Caki2 (cell line): Measurements from ENCODE around the gene LBR. TPM values are rescaled to one million over a fixed set of nuclear protein-coding genes. Genes with fewer than 3 reads are reported as not detected.
"Not testable (repeated sequence)": the region's sequence is repeated elsewhere in the genome, so short reads cannot be mapped to it uniquely, and the experiment has no call there.

Experiments
- DNase-seq: peaks from one replicate; pipeline ENCODE4 v3.0.0-alpha.2; 2015; ENCODE audit warnings: low read depth
- in situ Hi-C: cut with HindIII; loops from 2 replicates; pipeline ENCODE4 v1.10.0; 2016; ENCODE audit warnings: low sequenced_read_pairs, low pct_unique_long_range_greater_than_20kb, mixed read lengths
- total RNA-seq: library from RNA; depleted of rRNA; stranded (reverse); fragments of >200 nt; shearing (Covaris generic); gene quantifications from 2 replicates; pipeline ENCODE4 v1.2.3, GENCODE V29; 2014; ENCODE audit warnings: low replicate concordance

The LBR gene
- total RNA-seq, 1 experiment from 2014 or later: 53.4 TPM

DNA sequence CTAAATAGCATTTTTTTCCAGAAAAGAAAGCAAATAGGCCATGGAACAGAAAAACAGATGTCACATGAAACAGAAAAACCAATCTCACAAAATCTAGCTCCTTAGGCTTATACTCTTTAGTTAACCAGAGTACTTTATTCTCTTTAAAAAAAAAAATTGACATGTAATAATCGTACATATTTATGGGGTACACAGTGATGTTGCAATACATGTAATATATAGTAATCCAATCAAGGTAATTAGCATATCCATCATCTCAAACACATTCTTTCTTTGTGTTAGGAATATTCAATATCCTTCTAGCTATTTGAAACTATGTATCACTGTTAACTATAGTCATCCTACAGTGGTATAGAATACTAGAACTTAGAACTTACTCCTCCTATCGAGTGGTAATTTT lies 20.1 kb downstream of the LBR start:
- no peak for DNase-seq
- in situ Hi-C loops: no loop called here

DNA sequence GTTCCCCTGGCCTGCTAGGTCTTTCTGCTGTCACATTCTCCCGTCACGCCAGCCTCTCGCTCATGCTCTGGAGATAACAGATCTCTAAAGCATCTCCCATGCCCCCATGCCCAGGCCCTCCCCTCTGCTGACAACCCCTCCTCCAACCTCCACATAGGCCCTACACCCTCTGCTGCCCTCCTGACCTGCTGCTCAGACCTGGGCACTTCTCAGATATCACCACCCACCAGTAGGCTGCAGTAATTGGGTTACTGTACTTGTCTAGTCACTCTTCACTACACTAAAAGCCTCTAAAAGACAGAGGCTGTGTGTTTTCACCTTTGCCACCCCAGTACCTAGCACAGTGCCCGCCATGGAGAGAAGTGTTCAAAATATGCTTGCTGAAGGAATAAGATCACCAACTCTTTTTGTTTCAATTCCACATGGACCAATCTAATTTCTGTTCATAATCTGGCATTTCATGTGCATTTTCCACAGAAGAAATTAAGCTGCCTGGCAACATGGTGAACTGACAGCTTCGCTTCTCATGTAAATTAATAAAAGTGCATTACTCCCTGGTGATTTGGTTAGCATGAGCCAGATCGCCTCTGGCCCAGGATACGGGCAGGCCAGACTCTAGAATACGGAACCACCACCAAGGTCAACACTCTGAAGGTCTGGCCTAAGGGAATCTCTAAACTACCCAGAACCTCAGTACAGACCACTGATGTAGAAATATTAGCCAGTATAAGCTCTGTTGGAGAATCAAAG lies 20.7 kb downstream of the LBR start:
- DNase-seq: no peak
- in situ Hi-C loops: no loop called here

DNA sequence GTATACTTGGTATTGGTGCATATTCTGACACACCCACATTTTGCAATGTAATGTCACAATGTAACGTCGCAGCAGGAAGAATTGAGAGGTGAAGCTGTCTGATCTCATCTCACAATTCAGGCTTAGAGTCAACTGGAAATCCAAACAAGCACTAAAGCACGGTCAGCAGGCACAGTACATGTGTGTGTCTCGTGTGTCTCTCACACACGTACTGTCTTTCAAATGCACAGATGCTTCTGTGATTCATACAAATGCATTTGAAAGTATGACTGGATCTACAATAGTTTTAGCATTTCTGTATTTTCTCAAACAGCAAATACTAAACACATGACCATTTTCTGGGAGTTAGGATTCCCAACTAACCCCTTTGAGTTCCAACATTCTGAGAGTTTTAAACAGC lies 26.9 kb downstream of the LBR start:
- in situ Hi-C loops: no loop called here
- no peak for DNase-seq

DNA sequence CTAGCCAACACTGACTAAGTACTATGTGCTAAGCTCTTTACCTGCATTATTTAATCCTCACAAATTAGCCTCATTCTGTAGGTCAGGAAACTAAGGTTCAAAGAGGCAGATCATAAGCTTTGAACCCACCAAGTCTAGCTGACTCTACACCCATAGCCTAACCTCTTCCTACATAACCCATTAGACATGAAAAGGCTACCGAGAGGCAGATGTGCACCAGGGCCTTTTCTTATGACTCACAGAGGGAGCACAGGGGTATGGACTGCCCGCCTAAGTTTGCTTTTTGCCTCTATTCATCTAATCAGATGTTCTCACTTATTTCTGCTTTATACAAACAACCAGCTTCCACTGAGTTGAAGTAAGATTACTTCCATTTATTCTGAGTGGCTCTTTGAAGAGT lies 31.5 kb downstream of the LBR start:
- in situ Hi-C loops: no loop called here
- DNase-seq: no peak

DNA sequence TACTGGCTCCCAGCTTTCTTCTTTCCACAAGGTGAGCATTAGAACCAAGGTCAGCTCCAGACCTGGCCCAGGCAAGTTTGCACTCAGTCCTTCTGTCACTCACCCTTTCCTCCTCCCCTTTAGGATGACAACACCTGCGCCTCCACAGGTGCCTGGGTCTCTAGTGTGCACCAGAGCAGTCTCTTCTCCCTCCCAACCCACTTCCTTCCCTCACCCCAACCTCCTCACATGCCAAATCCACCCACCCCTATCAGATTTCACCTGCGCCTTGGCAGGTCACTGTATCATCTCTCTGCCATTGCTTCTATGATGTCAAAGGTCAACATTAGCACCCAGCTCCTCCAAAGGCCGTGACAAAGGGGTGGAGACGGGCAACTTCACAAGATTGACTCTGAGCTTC lies 38.0 kb downstream of the LBR start:
- DNase-seq: no peak
- in situ Hi-C loops: no loop called here

DNA sequence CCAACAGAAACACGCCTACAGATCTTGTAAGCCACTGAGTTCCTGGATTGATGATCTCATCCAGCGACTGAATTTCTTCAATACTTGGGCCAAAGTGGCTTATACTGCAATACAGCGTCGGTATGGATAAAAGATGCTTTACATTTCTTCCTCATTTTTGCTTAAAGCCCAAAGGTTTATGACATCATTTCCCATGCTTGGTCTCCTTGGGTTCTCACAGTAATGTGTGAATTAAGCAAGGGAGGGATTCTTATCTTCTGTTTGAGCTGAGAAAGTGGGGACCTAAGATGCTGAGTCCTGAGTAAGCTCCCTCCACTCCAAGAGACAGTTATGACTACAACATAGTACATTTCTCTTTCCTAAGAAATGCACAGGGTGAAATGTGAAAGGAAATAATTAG lies 39.5 kb downstream of the LBR start:
- no peak for DNase-seq
- in situ Hi-C loops: no loop called here

DNA sequence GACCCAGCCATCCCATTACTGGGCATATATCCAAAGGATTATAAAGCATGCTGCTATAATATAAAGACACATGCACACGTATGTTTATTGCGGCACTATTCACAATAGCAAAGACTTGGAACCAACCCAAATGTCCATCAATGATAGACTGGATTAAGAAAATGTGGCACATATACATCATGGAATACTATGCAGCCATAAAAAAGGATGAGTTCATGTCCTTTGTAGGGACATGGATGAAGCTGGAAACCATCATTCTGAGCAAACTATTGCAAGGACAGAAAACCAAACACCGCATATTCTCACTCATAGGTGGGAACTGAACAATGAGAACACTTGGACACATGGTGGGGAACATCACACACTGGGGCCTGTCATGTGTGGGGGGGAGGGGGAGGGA lies 41.0 kb downstream of the LBR start:
- in situ Hi-C loops, DNase-seq: not testable (repeated sequence)

DNA sequence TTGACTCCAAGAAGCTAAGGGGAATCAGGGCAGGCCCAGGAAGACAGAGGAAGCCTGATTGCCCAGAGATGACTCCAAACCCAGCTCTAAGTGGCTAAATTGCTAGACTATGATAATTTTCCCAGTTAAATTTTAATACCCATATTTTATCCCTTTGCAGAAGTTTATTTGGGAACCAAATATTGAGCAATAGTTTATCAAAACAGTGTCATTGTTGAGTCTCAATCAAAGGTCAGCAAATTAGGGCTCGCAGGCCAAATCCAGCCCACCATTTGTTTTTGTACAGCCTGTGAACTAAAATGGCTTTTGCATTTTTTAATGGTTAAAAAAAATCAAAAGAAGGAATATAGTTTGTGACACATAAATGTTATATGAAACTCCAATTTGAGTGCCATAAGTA lies 47.1 kb downstream of the LBR start:
- DNase-seq: no peak
- in situ Hi-C loops: no loop called here

DNA sequence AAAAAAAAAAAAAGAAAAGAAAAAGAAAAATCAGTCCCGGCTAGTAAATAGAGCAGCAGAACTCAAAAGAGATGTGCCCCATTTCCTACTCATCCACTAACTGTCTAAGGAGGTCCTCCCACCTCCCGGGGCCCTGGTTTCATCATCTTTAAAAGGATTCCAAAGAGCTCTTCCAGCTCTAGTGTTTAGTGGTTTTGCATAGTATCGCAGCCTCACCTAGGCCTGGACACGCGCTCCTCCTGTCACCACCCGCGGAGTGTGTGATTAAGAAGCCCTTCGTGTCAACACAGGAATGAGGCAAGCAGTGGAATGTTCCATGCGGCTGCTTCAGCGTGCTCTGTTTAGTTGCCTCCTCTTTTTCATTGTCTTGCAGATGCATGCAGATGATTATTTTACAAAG lies 49.0 kb downstream of the LBR start:
- in situ Hi-C loops: no loop called here
- no peak for DNase-seq

DNA sequence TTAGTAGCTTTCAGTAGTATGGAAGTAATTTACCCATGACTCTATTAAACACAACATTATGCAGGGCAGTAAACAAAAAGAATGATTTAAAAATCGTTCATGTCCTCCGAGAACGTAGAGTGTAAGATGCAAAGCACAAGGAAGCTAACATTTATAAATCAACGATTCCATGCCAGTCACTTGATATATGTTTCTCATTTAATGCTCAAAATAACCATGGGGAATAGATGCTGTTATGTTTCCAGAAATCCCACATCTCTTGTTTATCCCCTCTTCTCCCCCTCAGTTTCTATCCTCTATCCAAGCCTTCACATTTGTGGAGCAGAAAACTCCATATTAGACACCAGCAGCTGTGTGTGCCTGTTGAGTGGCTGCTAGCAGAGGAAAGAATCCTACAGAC lies 52.8 kb downstream of the LBR start:
- no peak for DNase-seq
- in situ Hi-C loops: no loop called here

DNA sequence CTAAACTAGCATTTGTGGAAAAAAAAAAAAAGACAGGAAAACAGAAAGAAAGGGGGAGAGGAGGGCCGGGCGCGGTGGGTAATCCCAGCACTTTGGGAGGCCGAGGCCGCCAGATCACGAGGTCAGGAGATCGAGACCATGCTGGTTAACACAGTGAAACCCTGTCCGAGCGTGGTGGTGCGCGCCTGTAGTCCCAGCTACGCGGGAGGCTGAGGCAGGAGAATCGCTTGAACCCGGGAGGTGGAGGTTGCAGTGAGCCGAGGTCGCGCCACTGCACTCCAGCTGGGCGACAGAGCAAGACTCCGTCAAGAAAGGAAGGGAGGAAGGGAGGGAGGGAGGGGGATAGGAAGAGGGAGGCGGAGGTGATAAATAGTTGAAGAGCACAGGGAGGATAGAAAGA lies 54.7 kb downstream of the LBR start:
- no peak for DNase-seq
- in situ Hi-C loops: no loop called here

DNA sequence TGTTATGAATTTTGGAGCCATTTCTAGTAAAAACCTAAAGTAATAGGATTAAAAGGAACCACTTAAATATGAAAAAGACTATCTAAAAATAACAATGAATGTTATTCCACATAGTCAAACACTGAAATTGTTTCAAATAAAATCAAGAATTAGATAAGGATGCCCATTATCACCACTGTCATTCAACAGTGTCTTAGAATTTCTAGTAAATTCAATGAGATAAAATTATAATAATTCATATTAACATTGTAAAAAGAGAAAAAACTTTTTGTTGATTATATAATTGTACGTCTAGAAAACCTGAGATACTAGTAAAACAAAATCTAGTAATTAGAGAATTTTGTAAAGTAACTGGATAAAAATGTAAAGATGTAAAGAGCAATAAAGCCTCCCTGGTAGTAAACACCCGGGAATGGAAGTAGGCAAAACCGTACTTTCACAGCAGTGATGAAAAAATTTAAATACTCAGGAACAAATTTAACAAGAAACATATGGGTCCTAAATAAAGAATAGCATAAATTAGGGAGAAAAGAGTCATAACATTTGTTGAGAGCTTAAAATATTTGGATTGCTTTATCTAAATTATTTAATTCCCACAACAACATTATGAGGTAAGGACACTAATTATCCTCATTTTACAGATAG lies 56.4 kb downstream of the LBR start:
- no peak for DNase-seq
- in situ Hi-C loops: no loop called here

DNA sequence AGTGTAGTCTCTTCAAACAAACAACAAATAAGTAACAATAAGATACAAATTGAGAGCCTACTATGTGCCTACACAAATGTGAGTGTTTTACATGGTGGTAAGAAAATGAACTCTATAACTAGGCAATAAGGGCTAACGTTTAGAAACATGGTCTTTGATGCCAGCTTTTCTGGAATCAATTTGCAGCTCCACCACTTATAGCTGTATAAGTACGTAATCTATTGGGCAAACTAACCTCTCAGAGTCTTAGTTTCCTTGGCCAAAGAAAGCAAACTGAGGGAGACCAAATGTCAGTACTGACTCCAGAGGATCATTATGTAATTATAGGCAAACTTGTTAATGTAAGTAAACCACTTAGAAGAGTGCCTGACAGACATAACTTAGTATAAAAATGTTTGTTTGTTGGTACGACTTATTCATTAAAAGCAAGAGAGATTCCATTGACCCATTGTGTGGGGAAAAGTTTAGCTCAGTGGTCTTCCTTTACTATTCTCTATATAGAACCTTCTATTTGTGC lies 59.7 kb downstream of the LBR start:
- DNase-seq: no peak
- in situ Hi-C loops: no loop called here

DNA sequence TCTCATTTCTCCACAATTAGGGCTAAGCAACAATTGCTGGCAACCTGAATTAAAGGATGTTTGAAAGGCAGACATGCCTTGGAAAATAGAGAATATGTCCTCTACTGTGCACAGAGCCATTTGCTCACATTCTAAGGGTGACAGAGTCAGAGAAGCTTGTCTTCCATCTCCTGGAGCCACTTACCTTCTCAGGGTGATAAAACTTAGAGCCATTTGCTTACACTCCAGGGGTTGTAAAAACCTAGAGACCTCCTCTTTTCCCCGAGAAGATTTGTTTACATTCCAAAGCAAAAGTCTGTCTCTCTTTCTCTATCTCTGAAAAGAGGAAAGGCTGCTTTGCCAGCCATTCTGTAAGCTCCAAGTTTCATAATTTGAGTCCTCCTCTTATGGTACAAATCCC lies 61.3 kb downstream of the LBR start:
- no peak for DNase-seq
- in situ Hi-C loops: no loop called here

DNA sequence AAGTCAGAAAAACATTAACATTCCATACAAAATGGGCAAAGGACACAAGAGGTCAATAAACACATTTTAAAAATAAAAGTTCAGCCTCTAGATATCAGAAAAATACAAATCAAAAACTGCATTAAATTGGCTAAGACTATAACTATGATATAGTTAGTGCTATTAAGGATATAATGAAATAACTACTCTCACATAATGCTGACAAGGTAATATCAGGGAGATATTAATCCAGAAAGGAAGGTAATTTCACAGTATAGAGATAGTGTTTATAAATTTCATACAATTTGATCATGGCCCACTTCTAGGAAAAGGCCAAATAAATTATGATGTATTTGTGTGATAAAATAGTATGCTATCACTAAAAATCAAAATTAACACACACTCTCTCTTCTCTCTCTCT lies 61.8 kb downstream of the LBR start:
- DNase-seq: no peak
- in situ Hi-C loops: no loop called here

DNA sequence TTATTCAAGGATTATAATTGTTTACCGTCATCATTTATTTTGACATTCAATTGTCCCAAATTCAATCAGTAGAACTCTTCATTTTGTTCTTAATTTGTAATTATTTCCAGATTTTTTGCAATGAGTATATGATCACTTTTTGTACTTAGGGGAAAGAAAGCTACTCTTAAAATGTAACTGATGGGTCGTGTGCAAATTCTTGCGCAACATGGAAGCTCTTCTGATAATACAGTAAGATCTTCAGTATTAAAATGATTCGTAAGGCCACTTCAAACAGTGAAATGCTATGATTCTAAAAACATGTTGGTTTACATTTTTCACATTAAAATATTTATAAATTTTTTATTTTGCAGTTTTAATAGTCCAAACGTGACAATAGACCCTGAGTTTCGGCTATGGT lies 63.4 kb downstream of the LBR start:
- DNase-seq: no peak
- in situ Hi-C loops: no loop called here

DNA sequence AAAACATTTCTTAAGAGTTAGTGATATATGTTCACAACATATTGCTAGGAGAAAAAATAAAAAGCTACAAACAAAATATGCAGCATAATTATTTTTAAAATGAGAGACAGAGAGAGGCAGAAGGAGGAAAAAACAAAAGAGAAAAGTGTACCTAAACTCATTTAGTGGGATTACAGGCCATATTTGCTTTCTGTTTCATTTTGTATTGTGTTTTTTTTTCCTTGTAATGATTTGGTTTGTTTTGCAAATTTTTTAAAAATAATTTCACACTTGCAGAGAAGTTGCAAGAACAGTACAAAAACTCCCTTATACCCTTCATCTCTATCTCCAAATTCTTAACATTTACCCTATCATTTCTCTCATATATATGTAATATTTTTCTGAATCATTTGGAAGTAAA lies 65.0 kb downstream of the LBR start:
- in situ Hi-C loops: no loop called here
- no peak for DNase-seq

DNA sequence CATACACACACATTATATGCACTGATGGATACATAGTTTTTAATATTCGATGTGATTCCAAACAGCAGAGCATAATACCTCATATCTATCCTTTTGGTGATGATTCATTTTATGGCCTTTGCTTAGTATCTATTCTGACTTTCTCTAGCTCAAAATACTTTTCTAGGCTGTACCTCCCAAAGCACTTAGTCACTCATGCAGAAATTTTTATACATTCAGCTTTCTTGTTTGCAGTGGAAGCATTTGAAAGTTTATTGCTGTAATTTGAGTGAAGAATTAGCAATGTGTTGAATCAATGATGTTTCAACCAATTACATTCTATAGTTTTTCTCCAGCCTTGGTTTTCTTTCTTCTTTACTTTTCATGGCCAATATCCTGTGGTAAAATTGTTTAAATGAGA lies 66.7 kb downstream of the LBR start:
- in situ Hi-C loops: no loop called here
- no peak for DNase-seq

DNA sequence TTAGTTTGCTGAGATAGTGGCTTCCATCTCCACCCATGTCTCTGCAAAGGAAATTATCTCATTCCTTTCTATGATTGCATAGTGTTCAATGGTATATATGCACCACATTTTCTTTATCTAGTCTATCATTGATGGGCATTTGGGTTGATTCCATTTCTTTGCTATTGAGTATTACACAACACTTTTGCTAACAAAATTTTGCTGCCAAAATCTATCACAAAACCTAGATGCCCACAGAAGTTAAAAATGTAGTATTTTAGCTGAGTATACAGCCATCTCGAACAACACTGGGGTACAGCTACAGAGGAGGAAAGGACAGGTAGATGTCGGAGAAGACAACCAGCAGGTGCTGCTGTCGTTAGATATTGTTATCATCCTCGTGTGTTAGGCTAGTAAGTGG lies 67.7 kb downstream of the LBR start:
- in situ Hi-C loops: no loop called here
- no peak for DNase-seq

DNA sequence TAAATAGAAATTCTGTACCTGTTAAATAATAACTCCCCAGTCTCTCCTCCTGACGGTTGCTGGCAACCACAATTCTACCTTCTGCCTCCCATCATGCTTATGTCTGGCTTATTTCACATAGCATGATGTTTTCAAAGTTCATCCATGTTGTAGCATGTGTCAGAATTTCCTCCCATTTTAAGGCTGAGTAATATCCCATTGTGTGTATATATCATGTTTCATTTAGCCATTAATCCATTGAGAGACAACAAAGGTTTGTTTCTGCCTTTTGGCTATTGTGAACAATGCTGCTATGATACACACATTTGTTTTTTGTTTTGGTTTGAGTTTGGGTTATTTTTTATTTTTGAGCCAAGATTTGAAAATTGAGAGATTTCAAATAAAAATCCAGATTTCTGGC lies 72.0 kb downstream of the LBR start:
- in situ Hi-C loops: no loop called here
- no peak for DNase-seq
